ENCODE results near the gene GALNT17.

- TF ChIP-seq CTCF (IDR thresholded peaks at IDR 0.05) (no peak), POLR2A (IDR thresholded peaks at IDR 0.05) (no peak)
Measured at GRCh38 chr7:71753236-71753635, 621.3 kb downstream of the GALNT17 start.
